MM.1S (cell line): Measurements from ENCODE around the gene GFM1.

ENCODE experiments used
- DNase-seq: peaks from one replicate; pipeline ENCODE4 v3.0.0-alpha.2; 2015
- H2AFZ ChIP-seq: fragments of 300-600 bp; sonication (generic); 2 replicates; pipeline ENCODE4 v1.6.0; 2016; ENCODE audit warnings: antibody characterized with exemption, low read length
- H3F3A ChIP-seq: fragments of 300-600 bp; sonication (generic); 2 replicates; pipeline ENCODE4 v1.6.1; 2016; ENCODE audit warnings: mild to moderate bottlenecking, antibody characterized with exemption, low read length, moderate library complexity, mixed read lengths; ENCODE audit not compliant: insufficient read depth
- H3K27ac ChIP-seq: fragments of 300-600 bp; sonication (generic); 2 replicates; pipeline ENCODE4 v1.5.1; 2016; ENCODE audit warnings: mild to moderate bottlenecking, low read length
- H3K27me3 ChIP-seq: fragments of 300-600 bp; sonication (generic); replicated peaks from 2 replicates; pipeline ENCODE4 v1.6.0; 2016; ENCODE audit warnings: low read length; ENCODE audit not compliant: insufficient read depth
- H3K36me3 ChIP-seq: fragments of 300-600 bp; sonication (generic); replicated peaks from 2 replicates; pipeline ENCODE4 v1.6.1; 2016; ENCODE audit warnings: mild to moderate bottlenecking, low read length, mixed read lengths; ENCODE audit not compliant: insufficient read depth
- H3K4me1 ChIP-seq: fragments of 300-600 bp; sonication (generic); 2 replicates; pipeline ENCODE4 v1.6.1; 2016; ENCODE audit warnings: low read length, mixed read lengths
- H3K4me2 ChIP-seq: fragments of 300-600 bp; sonication (generic); 2 replicates; pipeline ENCODE4 v1.6.0; 2016; ENCODE audit warnings: low read depth, low read length
- H3K4me3 ChIP-seq: fragments of 300-600 bp; sonication (generic); 2 replicates; pipeline ENCODE4 v1.5.1; 2016; ENCODE audit warnings: low read length, mixed read lengths
- H3K79me2 ChIP-seq: fragments of 300-600 bp; sonication (generic); 2 replicates; pipeline ENCODE4 v1.6.1; 2016; ENCODE audit warnings: mixed run types, low read length, mixed read lengths
- H3K9ac ChIP-seq: fragments of 300-600 bp; sonication (generic); 2 replicates; pipeline ENCODE4 v1.6.1; 2016; ENCODE audit warnings: low read length, mixed read lengths
- H3K9me2 ChIP-seq: fragments of 300-600 bp; sonication (generic); replicated peaks from 2 replicates; pipeline ENCODE4 v1.6.1; 2016; ENCODE audit warnings: mild to moderate bottlenecking, low read length, mixed read lengths; ENCODE audit not compliant: insufficient read depth
- H3K9me3 ChIP-seq: fragments of 300-600 bp; sonication (generic); replicated peaks from 2 replicates; pipeline ENCODE4 v1.6.1; 2016; ENCODE audit warnings: mild to moderate bottlenecking, low read length, mixed read lengths; ENCODE audit not compliant: insufficient read depth
- H4K20me1 ChIP-seq: fragments of 300-600 bp; sonication (generic); 2 replicates; pipeline ENCODE4 v1.6.1; 2016; ENCODE audit warnings: mild to moderate bottlenecking, low read length, moderate library complexity, mixed read lengths; ENCODE audit not compliant: insufficient read depth
- EZH2 ChIP-seq: fragments of 300-600 bp; sonication (generic); optimal IDR thresholded peaks from 2 replicates; pipeline ENCODE3; 2017; ENCODE audit warnings: low read depth, mild to moderate bottlenecking, antibody characterized with exemption, low read length, mixed read lengths
- EZH2phosphoT487 ChIP-seq: fragments of 300-600 bp; sonication (generic); IDR thresholded peaks from 2 replicates; pipeline ENCODE4 v1.6.1; 2018; ENCODE audit warnings: antibody characterized with exemption, low read length
- TF ChIP-seq, protein P1 (sequence below): fragments of 300-600 bp; sonication (generic); IDR thresholded peaks from 2 replicates; pipeline ENCODE4 v1.5.1; 2016; ENCODE audit warnings: antibody characterized with exemption, low read length, mixed read lengths

The GFM1 gene

DNA sequence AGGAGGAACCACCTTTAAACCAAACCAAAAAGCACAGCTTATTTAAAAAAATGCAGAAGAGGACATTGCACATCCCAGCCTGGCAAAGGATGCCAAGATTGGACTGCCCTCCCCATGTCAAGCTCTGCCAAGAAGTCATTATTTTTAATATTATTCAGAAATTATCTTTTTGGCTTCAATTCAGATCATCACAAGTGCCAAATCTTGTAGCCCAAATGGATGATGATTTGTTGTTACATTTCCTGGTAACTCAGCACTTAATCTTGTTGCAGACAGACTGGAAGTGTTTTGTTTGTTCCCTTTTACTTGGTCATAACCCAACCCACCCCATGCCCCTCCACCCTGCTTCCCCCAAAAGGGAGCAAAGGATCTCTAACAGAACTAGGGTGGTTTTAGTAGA, 56.2 kb downstream of the GFM1 start:
- Histone ChIP-seq H3K27ac (no peak overlapping the region), H3K9ac (no peak overlapping the region), H3K4me2 (no peak overlapping the region), H3K4me3 (no peak overlapping the region), H4K20me1 (no peaks in the 10 kb centered on the region), H3K36me3 (peaks cover 3% of the 10 kb centered on the region; the same call in 1 of the 2 replicates), H3F3A (no peaks in the 10 kb centered on the region), H3K9me2 (no peaks in the 10 kb centered on the region), H3K4me1 (no peaks in the 10 kb centered on the region), H3K79me2 (no peaks in the 10 kb centered on the region), H3K27me3 (no peaks in the 10 kb centered on the region), H3K9me3 (no peaks in the 10 kb centered on the region), H2AFZ (no peak overlapping the region)
- DNase-seq = no peak
- no peak for TF ChIP-seq EZH2
- TF ChIP-seq, protein P1, sequence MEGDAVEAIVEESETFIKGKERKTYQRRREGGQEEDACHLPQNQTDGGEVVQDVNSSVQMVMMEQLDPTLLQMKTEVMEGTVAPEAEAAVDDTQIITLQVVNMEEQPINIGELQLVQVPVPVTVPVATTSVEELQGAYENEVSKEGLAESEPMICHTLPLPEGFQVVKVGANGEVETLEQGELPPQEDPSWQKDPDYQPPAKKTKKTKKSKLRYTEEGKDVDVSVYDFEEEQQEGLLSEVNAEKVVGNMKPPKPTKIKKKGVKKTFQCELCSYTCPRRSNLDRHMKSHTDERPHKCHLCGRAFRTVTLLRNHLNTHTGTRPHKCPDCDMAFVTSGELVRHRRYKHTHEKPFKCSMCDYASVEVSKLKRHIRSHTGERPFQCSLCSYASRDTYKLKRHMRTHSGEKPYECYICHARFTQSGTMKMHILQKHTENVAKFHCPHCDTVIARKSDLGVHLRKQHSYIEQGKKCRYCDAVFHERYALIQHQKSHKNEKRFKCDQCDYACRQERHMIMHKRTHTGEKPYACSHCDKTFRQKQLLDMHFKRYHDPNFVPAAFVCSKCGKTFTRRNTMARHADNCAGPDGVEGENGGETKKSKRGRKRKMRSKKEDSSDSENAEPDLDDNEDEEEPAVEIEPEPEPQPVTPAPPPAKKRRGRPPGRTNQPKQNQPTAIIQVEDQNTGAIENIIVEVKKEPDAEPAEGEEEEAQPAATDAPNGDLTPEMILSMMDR = no peak
- TF ChIP-seq EZH2phosphoT487 = no peak

- TF ChIP-seq EZH2phosphoT487 (no peak), EZH2 (no peak)
- TF ChIP-seq, protein P1 = no peak
- H3K79me2 ChIP-seq = no peaks in the 10 kb centered on the region
- H3K36me3 ChIP-seq = peaks cover 3% of the 10 kb centered on the region; the same call in 1 of the 2 replicates
- H3K27me3 ChIP-seq = no peaks in the 10 kb centered on the region
- no peak overlapping the region for H3K9ac ChIP-seq
- H4K20me1 ChIP-seq = no peaks in the 10 kb centered on the region
- no peaks in the 10 kb centered on the region for H3K4me1 ChIP-seq
- DNase-seq = no peak
- no peak overlapping the region for H2AFZ ChIP-seq
- H3K4me3 ChIP-seq = no peak overlapping the region
- H3K4me2 ChIP-seq = no peak overlapping the region
- H3K27ac ChIP-seq = no peak overlapping the region
- H3F3A ChIP-seq = no peaks in the 10 kb centered on the region
- no peaks in the 10 kb centered on the region for H3K9me2 ChIP-seq
- H3K9me3 ChIP-seq = no peaks in the 10 kb centered on the region
Observed at GRCh38 chr3:158701420-158702065, 57.2 kb downstream of the GFM1 start.

- Histone ChIP-seq H3K9me2 (no peaks in the 10 kb centered on the region), H3K9me3 (no peaks in the 10 kb centered on the region), H3K4me1 (no peaks in the 10 kb centered on the region), H3K4me2 (no peak overlapping the region), H3K79me2 (no peaks in the 10 kb centered on the region), H3F3A (no peaks in the 10 kb centered on the region), H3K27me3 (no peaks in the 10 kb centered on the region), H3K4me3 (no peak overlapping the region), H4K20me1 (no peaks in the 10 kb centered on the region), H3K27ac (no peak overlapping the region), H3K36me3 (no peaks in the 10 kb centered on the region), H2AFZ (no peak overlapping the region), H3K9ac (no peak overlapping the region)
- TF ChIP-seq EZH2 = no peak
- TF ChIP-seq EZH2phosphoT487 = no peak
- TF ChIP-seq, protein P1 = no peak
- no peak for DNase-seq
Observed at GRCh38 chr3:158702815-158703481, 58.6 kb downstream of the GFM1 start.
